Activated naive CD4-positive, alpha-beta T cell treated with anti-CD3 and anti-CD28 coated beads, Interleukin-2, amount 50 U/mL, for 16 hours (primary cell): ENCODE data around the gene DNM3.

Experiments used
- DNase-seq: peaks from one replicate; pipeline ENCODE4 v3.0.0-alpha.2; 2020

The DNM3 gene

DNA sequence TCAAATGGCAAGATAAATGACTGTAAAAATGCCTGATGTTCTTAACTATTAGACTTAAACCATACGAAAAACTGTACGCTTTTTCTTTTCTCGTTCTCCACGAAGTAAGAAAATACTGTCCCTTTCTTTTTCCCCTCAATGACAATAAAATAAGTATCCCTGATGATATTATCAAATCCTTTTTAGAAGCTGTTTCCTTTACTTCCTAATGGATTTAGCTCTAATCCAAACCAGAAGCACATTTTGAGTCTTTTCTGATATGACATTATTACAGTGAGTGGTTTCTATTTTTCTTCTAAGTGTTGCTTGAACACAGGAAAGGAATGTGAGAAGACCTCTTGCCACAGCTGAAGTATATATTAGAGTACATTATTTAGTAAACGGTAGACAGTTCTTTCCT, 32.4 kb downstream of the DNM3 start:
- DNase-seq, result no peak

DNA sequence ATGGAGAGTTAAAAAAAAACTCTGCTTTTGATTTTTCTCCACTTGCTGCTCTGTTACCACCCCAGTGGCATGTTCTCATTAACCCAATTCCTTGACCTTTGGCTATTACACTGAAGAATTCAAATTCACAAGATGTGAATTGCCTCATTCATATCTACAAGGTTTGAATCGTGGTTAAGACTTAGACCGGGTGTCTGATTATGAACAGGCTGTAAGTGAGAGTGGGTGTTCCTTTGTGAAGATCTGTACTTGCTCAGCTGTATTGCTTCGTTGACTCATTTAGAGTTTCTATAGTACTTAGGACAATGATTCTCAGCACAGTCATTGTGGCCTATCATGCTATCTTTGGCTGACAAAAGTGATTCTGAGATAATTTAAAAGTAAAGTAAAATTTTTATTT, 36.4 kb downstream of the DNM3 start:
- DNase-seq, result no peak

DNA sequence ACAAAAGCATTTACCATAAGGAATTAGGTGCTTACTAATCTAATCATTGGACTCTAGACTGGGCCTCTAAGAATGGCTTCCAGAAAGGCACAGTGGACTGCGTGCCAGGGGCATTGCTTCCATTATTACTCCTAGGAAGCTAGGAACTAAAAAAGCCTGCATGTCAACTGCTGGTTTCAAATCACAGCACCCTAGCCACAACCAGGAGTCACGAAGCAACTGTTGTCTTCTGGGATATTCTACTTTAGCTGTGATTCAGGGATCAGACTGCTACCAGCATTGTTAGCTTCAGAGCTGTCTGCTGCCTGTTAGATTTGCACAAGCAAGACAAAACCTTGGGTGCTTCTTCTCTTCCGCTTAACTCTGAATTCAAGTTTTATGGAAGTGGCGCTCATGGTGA, 38.3 kb downstream of the DNM3 start:
- no peak for DNase-seq

DNA sequence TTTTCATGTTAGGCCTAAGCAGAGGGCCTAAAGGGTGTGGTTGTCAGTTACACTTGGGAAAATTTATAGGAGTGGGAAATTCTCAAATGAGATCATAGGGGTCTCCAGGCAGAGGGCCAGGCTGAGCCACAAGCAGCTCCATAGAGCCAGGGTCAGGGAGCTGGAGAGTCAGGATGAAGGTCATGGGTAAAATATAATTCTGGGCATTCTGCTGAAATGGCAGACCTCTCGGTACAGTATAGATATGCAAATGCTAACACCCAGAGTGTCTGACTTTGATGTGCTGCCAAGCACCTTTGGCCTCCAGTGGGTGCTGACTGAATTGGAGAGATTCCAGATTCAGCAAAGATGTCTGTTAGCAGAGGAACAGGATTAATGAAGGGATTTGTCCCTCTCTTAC, 40.1 kb downstream of the DNM3 start:
- DNase-seq, result no peak

DNA sequence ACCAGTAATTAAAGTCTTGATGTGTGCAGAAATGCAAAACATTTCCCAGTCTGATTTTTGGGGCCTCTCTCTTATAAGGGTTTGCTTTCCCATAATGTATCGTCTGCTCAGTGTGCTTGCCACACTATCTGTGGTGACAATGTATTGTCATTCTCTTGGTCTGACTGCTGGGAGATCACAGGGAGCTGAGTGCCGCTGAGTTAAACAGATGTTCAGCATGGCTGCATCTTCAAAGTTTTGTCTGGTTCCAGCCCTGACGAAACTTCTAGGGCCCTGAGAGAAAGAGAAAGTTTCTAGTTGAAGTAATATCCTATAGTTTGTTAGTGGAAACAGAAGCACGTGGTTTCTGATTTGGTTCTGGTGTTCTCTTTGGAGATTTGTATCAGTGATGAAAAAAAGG, 42.6 kb downstream of the DNM3 start:
- no peak for DNase-seq

DNA sequence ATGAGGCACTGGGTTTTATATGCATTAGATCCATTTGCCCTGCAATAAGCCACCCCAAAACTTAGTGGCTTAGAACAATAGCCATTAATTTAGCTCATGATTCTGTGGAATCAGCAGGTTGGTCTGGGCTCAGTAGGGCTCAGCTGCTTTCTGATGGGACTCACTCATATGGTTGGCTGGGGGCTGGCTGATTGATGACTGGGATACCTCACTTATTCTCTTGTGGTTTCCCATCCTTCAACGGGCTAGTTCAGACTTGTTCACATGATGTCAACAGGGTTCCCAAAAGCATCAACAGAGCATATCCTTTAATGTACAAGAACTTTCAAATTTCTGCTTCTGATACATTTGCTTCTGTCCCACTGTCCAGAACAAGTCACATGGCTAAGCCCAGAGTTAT, 43.2 kb downstream of the DNM3 start:
- DNase-seq, result no peak

DNA sequence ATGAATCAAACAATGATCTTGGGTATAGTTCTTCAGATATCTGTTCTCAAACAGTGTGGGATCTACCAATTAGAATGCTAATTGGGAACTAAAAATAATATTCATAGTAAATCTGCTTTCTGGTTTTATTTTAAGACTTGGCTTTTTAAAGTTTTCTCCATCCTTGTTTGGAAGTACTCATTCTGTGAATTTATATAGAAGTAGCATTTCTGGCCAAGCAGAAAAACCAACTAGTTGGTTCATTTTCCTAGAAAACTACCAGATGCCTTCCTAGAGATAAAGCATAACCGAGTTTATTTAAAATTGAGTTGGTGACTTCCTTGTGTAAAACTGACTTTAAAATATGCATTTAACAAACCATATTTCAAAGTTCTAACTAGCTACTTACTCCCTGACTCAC, 48.8 kb downstream of the DNM3 start:
- no peak for DNase-seq

DNA sequence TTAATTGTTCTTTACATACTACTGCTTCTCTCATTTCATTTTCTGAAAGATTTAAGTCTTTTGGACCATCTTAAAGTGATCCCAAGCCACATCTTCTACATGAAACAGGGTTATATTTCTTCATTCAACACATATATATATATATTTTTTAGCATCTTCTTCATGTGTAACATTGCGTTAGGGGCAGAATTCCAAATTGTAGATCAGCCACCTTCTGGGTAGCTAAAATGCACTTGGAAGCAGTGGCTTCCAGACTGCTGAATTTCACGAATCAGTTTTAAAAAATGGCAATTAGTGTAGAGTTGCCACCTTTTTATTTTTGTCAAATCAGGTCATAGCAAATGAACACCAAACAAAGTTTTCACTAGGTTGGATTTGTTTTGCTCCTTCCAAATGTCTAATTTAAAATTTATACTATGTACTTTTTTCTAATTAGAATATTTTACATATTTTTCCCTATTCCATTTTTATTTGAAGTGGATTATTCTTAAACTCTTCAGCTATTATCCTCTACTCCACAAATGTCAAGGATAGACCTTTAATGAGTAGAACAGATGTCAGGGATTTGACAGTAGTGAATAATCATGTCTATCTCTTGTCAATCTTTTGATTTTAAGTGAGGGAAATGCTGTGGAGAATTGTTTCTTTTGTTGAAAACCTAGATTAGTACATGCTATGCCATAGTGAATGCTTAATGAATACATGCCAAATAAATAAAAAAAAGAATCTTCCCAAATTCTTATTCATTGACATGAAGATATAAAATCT, 55.8 kb downstream of the DNM3 start:
- no peak for DNase-seq

DNA sequence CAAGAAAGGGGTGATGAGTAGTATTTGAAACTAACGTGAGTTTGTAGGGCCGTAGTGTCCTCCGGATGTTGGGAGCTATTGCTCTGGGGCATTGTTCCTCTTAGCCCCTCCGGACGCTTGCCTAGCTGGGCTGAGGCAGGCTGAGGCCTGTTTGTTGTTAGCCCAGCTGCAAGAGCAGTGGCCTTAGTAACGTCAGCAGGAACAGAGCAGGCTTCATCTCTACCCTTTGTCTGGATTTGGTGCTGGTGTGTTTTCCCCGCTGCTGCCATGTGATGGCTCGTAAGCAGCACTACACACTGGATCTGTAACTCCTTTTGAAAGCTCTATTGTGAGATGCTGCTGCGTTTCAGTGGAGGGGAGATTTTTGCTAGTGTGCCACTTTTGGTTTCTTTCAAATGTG, 57.6 kb downstream of the DNM3 start:
- DNase-seq, result no peak

DNA sequence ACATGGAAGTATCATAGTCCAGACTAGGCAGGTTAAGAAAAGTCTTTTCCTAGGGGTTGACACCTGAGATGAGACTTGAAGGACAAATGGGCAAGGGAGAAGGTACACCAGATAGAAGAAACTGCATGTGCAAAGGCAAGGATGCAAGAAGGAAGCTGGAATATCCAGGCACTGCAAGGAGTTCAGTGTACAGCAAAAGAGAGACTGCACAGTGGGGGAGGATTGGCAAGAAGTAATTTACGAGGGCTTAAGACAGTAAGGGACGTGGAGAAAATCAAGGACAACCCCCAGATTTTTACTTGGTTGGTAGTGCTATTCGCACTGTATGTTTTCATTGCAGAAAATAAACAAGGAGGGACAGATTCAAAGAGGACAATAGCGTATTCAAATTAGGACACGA, 58.5 kb downstream of the DNM3 start:
- no peak for DNase-seq

DNA sequence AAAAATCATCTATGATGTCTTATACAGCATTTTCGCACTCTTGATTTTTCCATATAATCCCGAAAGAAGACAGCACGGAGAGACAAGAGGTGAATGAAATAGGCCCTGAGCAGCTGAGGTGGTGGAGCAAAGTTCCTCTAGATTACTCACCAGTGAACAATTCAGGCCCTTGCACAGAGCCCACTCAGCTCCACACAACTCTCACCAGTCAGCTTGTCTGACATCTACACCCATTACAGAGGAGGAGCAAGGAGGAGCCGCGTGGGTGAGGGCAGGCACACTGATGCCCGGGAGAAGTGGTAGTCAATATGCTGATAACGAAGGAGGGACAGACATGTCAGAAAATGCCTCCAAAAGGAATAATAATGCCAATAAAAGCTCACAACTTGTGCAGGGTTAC, 59.9 kb downstream of the DNM3 start:
- no peak for DNase-seq

DNA sequence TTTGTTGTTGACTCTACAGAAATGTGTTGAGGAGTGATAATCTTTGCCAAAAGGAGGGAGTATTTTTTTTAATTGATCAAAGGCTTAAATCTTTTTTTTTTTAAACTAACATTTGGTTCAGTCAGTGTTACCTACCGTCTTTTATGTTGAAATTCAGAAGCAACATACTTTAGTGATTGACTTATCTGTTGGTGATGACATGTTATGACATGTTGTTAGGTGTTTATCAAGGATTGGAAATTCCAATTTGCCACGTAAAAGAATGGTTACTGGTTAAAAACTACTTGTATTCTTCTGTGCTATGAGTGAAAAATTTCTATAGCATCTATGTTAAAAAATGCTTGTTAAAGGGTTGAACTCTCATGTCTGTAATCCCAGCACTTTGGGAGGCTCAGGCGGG, 61.2 kb downstream of the DNM3 start:
- no peak for DNase-seq

DNA sequence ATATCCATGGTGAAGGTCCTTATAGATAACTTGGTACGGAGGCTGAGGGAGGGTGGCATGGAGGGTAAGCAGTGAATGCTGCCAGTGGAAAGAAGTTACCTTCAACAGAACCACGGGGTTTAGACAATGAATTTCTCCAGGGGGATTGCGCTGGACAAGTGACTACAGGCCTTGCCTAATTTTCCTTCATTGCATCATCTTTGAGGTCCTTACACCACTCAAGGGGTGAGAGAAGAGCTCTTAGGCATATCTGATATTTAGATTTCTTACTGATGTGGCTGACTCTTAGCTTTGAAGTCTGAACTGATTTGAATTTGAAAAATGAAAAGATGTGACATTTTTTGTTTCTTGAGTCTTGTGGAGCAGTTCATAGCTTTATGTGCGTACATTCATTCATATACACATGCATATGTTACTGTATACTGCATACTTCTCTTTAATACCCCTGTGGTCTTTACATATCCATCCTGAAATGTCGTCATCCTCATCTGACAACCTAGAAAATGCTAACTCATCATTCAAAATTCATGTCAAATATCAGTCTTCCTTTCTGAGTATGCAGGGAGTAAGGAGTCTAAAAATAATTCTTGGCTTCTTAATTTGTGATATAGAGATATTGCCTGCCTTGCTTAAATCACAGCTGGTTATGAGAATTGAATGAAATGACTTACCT, 63.6 kb downstream of the DNM3 start:
- no peak for DNase-seq

DNA sequence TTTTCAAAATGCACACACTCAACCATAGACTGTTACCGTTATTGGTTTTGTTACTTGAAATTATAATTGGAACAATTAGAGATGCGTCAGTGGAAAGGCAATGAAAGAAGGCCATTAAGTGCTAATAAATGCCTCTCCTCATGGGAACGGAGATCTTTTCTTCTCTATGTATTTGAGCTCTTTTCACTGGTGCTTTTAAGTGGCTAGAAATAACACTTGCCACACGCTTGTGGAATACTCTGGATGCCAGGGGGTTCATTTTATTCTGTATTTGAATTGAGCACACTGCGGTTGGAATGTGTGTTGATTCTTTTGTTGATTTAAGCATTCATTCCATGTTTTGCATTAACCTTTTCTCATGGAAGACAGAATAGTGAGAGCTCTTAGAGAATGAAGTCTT, 68.4 kb downstream of the DNM3 start:
- DNase-seq, result no peak

DNA sequence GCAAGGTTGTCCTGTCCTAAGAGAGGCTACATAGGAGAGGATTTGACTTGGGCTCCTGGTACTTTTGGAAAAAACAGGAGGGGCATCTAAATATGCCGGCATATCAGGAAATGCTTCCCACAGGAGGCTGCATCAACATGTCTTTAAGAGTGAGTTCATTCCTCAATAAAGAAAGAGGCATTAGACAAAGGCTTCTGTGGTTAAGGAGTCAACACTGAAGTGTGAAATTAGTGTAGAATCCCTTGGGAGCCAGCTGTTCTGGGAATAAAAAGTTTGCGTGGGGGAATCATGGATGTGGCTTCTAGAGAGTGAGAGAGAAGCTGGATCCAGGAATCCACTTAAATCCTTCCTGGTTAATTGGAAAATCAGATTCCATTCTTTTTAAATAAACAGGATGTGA, 69.5 kb downstream of the DNM3 start:
- no peak for DNase-seq

DNA sequence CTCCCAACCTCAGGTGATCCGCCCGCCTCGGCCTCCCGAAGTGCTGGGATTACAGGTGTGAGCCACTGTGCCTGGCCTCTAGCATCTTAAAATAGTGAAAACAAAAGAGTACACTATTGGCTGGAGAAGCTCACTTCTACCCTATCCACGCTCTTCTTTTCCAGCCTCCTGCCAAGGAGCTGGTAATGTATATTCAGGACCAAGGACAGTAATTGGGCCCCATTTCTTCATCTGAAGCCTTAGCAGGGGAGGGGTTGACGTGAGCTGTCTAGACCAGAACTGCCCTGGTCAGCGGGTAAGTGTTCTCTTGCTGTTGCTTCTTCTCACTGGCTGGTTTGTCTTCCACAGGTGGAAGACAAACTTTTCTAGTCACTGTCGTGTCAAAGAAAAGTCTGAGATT, 70.2 kb downstream of the DNM3 start:
- no peak for DNase-seq

DNA sequence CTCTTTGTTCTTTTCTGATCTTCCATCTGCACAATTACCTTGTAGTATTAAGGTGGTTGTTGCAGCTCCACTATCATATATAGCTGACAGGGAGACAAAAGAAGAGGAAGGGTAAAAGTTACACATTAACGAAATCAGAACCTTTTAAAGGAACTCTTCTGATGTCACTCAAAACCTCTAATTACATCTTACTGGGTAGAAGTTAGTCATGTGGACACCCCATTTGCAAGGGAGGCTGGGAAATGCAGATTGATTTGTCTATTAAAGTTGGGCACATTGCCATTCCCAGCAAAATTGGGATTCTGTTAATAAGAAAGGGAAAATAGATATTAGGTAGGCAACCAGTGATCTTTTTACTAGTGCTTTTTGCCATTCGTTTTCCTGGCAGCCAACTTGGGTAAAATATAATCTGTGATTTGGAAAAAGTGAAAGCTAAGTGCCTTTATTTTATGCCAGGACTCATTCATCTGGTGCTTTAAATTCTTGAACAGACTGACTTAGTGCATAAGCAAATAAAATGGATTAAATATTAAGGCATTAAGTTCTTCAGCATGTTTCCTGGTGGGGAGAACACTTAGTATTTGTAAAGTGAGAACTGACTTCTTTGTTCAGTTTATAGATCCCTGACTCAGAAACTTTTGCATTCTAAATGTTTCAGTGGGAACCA, 71.3 kb downstream of the DNM3 start:
- DNase-seq, result no peak

DNA sequence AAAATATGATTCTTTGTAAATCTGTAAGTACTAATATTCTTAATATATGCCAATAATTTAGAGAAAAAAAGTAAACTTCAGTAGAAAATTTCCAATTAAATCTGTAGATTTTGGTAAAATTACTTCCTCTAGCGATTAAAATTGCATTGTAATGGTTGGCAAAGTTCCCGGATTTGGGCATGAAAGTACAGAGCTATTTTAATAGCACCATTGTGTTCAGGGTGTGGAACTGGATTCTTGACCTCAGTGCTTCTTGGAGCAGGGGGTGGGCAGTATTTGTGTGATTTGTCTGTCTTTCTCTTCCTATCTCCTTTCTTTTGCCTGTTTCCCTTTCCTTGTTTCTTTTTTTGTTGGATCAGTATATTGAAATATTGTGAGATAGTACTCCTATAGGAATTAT, 72.1 kb downstream of the DNM3 start:
- no peak for DNase-seq

DNA sequence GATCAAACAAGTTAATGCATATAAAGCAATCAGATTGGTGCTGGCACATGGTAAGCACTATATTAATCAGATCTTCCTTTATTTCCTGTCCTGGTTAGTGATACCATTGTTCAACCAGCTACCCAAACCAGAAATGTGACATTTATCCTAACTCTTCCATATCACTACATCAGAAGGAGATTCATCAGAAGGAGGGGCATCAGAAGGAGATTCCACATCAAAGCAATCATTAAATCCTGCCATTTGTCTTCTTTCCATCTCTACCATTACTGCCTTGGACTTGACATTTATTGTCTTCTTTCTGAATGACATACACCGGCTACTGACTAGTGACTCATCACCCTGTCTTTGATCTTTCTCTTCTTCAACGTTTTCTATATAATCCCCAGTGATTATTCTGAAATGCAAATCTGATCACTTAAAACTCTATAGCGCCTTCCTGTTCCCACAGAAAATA, 75.0 kb downstream of the DNM3 start:
- no peak for DNase-seq

DNA sequence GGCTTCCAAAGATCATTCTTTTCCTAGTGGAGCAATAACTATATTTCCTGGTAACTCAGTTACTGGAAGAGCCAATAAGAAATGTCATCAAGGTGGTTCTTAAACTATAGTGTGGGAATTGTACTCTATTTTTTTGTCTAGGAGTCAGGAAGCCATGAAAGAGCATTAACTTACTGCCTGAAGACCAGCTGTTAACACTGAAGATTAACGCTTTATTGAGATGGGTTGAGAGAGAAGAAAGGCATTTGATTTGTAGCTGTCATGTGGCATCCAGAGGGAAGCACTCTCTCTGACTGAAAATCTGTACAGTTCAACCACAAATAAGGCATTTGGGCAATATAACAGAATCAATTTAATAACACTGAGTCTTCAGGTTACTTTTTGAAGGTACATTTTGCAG, 76.0 kb downstream of the DNM3 start:
- no peak for DNase-seq

DNA sequence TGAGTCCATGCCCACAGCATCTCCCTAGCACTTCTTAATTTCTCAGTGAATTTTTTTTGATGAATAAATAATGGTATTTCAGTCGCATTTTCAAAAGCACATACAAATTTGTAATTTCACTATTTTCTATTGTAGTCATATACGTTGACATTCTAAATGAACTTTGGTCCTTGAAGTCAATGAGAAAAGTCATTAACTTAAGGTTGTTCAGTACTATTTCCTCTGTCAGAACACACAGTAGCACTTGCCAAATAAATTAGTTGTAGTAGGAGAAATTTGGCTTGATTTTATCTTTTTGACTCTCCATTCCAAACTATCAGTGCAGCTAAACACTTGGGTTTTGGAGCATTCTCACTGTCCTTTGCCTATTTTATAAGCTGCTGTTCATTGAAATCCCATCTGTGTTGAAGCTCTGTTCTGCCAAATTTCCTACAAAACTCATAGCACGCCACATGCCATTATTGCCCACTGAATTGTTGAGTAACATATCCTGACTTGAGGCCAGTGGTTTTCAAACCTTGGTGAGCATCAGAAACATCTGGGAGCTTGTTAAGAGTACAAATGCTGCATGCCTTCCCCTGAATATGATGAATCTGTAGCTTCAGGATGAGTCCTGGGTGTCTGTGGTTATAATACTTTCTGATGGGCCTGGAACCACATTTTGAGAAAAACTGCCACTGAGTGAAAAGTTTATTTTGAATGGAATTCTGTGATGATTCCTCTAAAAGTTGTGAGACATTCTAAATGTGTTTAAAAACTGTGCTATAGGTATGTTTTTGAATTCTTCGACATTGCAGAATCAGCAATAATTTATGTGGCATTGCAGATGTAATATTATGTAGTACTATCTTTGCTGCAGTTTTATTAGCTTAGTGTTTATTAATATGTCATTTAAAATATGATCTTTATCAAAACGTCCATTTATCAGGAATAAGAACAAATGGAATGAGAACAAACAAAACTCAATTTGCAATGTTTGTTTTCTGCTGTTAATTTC, 78.9 kb downstream of the DNM3 start:
- no peak for DNase-seq

DNA sequence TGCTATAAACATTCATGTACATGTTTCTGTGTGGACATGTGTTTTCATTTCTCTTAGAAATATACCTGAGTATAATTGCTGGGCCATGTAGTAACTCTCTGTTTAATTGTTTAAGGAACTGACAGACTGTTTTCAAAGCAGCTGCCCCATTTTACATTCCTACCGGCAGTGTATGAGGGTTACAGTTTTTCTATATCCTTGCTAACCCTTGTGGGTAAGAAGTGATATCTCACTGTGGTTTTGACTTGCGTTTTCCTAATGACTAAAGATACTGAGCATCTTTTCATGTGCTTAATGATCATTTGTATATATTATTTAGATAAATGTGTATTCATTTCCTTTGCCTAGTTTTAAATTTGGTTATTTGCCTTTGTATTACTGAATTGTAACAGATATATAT, 81.7 kb downstream of the DNM3 start:
- no peak for DNase-seq

DNA sequence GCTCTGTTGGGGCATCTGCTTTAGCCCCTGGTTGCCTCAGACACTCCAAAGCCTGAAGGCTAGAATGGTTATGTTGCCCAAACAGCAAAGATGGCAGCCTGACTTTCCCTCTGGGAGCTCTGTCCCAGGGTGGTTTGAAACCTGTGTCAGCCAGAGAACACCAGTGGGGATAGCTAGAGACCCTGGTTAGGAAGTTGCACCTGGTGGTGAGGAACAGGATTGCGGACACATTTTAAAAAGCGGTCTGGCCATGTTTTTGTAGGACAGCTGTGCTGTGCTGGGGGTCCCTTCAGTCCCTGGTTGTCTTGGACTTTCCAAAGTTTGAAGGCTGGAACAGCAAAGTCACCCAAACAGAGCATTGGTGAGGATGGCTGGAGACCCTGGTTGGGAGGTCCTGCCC, 87.8 kb downstream of the DNM3 start:
- DNase-seq, result no peak
